Measurements from ENCODE around the gene PGD.

The PGD gene

DNA sequence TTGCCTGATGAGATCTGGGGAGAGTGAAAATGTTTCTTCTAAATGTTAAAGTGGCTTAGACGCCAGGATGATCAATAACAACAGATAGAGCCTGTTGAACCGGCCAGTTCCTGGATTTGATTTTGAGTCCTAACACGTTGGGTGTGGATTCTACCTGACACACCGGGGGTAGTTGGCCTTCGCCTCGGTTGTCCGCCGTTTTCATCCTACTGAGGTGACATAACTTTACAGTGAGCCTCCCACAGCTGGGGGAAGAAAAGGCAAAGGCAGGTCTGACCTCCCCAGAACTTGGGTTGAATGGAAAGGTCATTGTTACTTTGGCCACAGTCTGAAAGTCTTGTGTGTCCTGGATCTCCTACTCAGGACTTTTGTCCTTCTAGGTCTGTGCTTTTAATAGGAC lies 1.1 kb downstream of the PGD start:
- TF ChIP-seq CEBPB (IDR thresholded peaks at IDR 0.05), result no peak
- no peak for TF ChIP-seq TEAD4 (IDR thresholded peaks at IDR 0.05)
- TF ChIP-seq EP300 (IDR thresholded peaks at IDR 0.05; ENCODE audit: borderline replicate concordance), result no peak
- TF ChIP-seq EGR1 (IDR thresholded peaks at IDR 0.05), result no peak
- TF ChIP-seq TAF1 (IDR thresholded peaks at IDR 0.05; ENCODE audit: low read depth), result no peak
- TF ChIP-seq TCF12 (IDR thresholded peaks at IDR 0.05; ENCODE audit: low read depth), result no peak

DNA sequence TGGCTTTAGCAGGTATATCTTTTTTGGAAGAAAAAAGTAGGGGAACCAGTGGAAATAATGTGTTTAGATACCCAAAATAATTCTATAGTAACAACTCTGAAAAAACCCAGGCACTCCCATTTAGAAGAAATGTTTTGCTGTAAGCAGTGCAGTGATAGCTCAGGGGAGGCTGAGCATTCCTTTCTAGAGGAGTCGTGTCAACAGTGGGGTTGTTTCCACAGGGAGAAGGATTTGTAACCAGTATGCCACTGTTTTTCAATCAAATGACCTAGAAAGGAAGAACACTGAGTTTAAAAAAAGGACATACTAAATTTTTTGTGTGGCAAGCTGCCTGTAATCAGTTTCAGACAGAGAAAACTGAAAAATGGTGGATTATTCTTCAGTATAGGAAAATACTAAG lies 2.4 kb downstream of the PGD start:
- TF ChIP-seq, protein P1, sequence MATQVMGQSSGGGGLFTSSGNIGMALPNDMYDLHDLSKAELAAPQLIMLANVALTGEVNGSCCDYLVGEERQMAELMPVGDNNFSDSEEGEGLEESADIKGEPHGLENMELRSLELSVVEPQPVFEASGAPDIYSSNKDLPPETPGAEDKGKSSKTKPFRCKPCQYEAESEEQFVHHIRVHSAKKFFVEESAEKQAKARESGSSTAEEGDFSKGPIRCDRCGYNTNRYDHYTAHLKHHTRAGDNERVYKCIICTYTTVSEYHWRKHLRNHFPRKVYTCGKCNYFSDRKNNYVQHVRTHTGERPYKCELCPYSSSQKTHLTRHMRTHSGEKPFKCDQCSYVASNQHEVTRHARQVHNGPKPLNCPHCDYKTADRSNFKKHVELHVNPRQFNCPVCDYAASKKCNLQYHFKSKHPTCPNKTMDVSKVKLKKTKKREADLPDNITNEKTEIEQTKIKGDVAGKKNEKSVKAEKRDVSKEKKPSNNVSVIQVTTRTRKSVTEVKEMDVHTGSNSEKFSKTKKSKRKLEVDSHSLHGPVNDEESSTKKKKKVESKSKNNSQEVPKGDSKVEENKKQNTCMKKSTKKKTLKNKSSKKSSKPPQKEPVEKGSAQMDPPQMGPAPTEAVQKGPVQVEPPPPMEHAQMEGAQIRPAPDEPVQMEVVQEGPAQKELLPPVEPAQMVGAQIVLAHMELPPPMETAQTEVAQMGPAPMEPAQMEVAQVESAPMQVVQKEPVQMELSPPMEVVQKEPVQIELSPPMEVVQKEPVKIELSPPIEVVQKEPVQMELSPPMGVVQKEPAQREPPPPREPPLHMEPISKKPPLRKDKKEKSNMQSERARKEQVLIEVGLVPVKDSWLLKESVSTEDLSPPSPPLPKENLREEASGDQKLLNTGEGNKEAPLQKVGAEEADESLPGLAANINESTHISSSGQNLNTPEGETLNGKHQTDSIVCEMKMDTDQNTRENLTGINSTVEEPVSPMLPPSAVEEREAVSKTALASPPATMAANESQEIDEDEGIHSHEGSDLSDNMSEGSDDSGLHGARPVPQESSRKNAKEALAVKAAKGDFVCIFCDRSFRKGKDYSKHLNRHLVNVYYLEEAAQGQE (IDR thresholded peaks at IDR 0.05; ENCODE audit: low read depth), result no peak
- TF ChIP-seq NFIC (IDR thresholded peaks at IDR 0.05) (no peak), TAF1 (IDR thresholded peaks at IDR 0.05; ENCODE audit: low read depth) (no peak), EP300 (IDR thresholded peaks at IDR 0.05; ENCODE audit: borderline replicate concordance) (no peak), TCF12 (IDR thresholded peaks at IDR 0.05; ENCODE audit: low read depth) (no peak), TEAD4 (IDR thresholded peaks at IDR 0.05) (no peak), RAD21 (IDR thresholded peaks at IDR 0.05; ENCODE audit: low read depth) (no peak), YY1 (IDR thresholded peaks at IDR 0.05; ENCODE audit: low read depth) (no peak), FOXM1 (IDR thresholded peaks at IDR 0.05; ENCODE audit: borderline replicate concordance, low read depth) (no peak), ZBTB7A (IDR thresholded peaks at IDR 0.05; ENCODE audit: low read depth) (no peak), EGR1 (IDR thresholded peaks at IDR 0.05) (no peak), CREB1 (IDR thresholded peaks at IDR 0.05; ENCODE audit: low read depth) (no peak), CEBPB (IDR thresholded peaks at IDR 0.05) (no peak)
- TF ChIP-seq, protein P2, sequence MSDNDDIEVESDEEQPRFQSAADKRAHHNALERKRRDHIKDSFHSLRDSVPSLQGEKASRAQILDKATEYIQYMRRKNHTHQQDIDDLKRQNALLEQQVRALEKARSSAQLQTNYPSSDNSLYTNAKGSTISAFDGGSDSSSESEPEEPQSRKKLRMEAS (IDR thresholded peaks at IDR 0.05), result no peak
- TF ChIP-seq, protein P3, sequence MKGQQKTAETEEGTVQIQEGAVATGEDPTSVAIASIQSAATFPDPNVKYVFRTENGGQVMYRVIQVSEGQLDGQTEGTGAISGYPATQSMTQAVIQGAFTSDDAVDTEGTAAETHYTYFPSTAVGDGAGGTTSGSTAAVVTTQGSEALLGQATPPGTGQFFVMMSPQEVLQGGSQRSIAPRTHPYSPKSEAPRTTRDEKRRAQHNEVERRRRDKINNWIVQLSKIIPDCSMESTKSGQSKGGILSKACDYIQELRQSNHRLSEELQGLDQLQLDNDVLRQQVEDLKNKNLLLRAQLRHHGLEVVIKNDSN (IDR thresholded peaks at IDR 0.05), result no peak

DNA sequence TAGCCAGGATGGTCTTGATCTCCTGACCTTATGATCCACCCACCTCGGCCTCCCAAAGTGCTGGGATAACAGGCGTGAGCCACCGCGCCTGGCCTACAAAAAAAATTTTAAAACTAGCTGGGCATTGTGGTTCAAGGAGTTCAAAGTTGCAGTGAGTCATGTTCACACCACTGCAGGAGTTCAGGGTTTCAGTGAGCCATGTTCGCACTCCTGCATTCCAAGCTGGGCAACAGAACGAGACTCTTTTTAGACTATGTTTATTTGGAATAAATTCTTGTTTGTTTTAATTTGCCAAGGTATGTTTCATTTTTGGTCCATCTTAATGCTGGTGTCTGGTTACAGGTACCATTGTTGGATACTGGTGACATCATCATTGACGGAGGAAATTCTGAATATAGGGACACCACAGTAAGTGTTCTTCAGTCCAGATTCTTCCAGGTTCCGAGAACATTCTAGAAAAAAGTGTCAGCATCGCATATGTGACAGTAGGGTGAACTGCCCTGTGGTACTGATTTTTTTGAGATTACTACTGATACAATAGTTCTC lies 3.9 kb downstream of the PGD start:
- no peak for TF ChIP-seq EGR1 (IDR thresholded peaks at IDR 0.05)

DNA sequence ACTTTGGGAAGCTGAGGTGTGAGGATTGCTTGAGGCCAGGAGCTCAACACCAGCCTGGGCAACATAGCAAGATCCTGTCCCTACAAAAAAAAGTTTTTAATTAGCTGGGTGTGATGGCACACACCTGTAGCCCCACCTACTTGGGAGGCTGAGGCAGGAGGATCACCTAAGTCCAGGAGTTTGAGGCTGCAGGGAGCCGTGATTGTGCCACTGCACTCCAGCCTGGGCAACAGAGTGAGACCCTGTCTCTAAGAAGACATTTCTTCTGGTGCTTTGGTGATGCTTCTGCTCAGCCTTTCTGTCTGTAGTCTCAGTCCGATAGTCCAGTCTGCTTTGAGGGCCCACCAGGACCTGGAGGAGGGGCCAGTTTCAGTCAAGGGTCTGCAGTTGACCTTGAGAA lies 8.3 kb downstream of the PGD start:
- TF ChIP-seq EGR1 (IDR thresholded peaks at IDR 0.05) (no peak), TEAD4 (IDR thresholded peaks at IDR 0.05) (no peak), YY1 (IDR thresholded peaks at IDR 0.05; ENCODE audit: low read depth) (no peak), CEBPB (IDR thresholded peaks at IDR 0.05) (no peak), TCF12 (IDR thresholded peaks at IDR 0.05; ENCODE audit: low read depth) (no peak), ZBTB7A (IDR thresholded peaks at IDR 0.05; ENCODE audit: low read depth) (no peak), EP300 (IDR thresholded peaks at IDR 0.05; ENCODE audit: borderline replicate concordance) (no peak), TAF1 (IDR thresholded peaks at IDR 0.05; ENCODE audit: low read depth) (no peak), RAD21 (IDR thresholded peaks at IDR 0.05; ENCODE audit: low read depth) (no peak), NFIC (IDR thresholded peaks at IDR 0.05) (no peak), CREB1 (IDR thresholded peaks at IDR 0.05; ENCODE audit: low read depth) (no peak), FOXM1 (IDR thresholded peaks at IDR 0.05; ENCODE audit: borderline replicate concordance, low read depth) (no peak)
- TF ChIP-seq, protein P3 (IDR thresholded peaks at IDR 0.05), result no peak
- TF ChIP-seq, protein P2 (IDR thresholded peaks at IDR 0.05), result no peak
- TF ChIP-seq, protein P1 (IDR thresholded peaks at IDR 0.05; ENCODE audit: low read depth), result no peak

DNA sequence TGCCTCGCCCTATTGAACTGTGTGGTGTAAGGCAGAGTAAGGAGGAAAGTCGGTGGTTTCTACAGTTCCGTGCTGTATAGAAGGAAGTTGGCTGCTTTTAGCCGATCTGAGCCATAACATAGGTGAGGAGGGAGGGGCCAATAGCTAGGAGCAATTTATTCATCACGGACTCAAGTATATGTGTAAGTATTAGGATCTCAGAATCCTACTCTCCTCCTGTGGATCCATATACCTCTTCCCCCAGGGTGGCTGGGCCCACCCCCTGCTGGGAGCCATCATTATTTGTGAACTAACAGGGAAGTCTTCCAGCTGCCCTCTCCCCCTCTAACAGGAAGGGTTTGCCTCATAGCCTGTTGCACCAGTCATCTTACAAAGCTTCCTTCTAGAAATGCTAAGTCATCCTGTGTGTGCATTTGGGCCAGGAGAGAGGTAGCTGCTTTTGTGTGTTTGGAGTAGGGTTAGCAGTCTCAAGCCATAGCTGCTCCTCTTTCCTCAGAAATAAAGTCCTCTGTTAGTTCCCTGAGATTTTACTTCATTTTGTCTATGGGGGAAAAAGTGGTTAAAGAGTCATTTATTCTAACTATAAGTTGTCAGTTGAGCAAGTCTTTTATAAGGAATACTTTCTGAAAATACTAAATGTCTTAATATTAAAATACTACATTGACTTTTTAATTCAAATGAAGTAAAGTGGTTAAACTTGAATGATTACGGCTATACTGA lies 16.5 kb downstream of the PGD start:
- no peak for TF ChIP-seq TEAD4 (IDR thresholded peaks at IDR 0.05)

DNA sequence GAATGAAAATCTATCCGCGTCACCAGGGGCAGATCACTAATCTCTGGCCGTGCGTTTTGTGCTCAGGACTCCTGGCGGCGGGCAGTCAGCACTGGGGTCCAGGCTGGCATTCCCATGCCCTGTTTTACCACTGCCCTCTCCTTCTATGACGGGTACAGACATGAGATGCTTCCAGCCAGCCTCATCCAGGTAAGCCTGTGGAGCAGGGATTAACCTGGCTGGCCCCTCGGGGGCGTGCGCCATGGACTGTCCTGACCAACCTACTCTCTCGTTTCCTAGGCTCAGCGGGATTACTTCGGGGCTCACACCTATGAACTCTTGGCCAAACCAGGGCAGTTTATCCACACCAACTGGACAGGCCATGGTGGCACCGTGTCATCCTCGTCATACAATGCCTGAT lies 20.5 kb downstream of the PGD start:
- no peak for TF ChIP-seq ZBTB7A (IDR thresholded peaks at IDR 0.05; ENCODE audit: low read depth)
- TF ChIP-seq CREB1 (IDR thresholded peaks at IDR 0.05; ENCODE audit: low read depth), result no peak
